ENCODE results near the gene MYL3.

Gene MYL3

DNA sequence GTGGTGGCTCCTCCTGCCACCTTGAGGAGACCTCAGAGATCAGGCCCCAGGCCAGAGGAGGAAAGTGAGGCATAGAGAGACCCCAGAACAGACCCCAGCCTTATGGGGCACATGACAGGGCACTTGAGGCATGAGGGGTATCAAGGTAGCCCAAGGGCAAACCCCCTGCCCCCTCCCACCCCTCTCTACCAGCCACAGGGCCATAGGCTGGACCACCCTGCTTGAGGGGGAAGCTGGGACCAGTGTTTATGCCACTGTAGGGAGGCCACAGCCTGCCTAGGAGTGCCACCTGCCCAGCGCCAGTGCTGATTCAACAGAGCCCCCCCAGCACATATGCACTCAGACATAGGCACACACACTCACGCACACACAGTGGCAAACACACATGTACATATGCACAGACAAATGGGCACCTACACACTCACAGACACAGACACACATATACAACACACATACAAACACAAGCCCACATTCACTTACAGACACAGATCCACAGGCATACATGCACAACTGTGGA lies 10.3 kb downstream of the MYL3 start:
- H3K9ac ChIP-seq: no peak overlapping the region
- no peak overlapping the region for H3K4me3 ChIP-seq (IDR thresholded peaks at IDR 0.05; ENCODE audit: insufficient read depth, low read depth, low read length)
- H3K36me3 ChIP-seq (ENCODE audit: insufficient read depth): no peaks in the 10 kb centered on the region
- H4K20me1 ChIP-seq (ENCODE audit: insufficient read depth): no peaks in the 10 kb centered on the region
- H3K27me3 ChIP-seq (ENCODE audit: insufficient read depth, low read depth): no peaks in the 10 kb centered on the region
- no peak overlapping the region for H3K4me2 ChIP-seq
- H3K4me1 ChIP-seq (ENCODE audit: low read depth, poor library complexity, severe bottlenecking): no peaks in the 10 kb centered on the region
- TF ChIP-seq, protein P1, sequence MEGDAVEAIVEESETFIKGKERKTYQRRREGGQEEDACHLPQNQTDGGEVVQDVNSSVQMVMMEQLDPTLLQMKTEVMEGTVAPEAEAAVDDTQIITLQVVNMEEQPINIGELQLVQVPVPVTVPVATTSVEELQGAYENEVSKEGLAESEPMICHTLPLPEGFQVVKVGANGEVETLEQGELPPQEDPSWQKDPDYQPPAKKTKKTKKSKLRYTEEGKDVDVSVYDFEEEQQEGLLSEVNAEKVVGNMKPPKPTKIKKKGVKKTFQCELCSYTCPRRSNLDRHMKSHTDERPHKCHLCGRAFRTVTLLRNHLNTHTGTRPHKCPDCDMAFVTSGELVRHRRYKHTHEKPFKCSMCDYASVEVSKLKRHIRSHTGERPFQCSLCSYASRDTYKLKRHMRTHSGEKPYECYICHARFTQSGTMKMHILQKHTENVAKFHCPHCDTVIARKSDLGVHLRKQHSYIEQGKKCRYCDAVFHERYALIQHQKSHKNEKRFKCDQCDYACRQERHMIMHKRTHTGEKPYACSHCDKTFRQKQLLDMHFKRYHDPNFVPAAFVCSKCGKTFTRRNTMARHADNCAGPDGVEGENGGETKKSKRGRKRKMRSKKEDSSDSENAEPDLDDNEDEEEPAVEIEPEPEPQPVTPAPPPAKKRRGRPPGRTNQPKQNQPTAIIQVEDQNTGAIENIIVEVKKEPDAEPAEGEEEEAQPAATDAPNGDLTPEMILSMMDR (conservative IDR thresholded peaks at IDR 0.05; ENCODE audit: low read depth, low read length): no peak
- H3K27ac ChIP-seq: no peak overlapping the region
- H3K79me2 ChIP-seq (ENCODE audit: insufficient read depth, low read depth): no peaks in the 10 kb centered on the region
- H2AFZ ChIP-seq (ENCODE audit: low read depth): no peak overlapping the region

DNA sequence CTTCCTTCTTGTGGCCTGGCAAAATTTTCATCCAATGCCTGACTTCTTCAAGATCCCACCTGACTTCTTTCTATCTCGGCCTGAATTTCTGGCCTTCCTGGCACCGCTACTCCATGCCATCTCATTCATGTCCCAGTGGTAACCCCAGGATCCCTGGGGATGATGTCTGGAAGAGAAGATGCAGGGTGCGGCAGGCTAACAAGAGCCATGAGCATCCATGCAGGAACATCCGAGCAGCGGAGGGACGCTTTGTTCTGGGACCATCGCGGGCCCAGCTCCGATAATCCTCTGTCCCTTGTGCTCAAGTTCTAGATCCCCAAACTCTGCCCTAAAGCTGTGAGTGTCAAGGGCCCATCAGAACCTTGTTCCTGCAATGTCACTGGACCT lies 10.9 kb downstream of the MYL3 start:
- Histone ChIP-seq H4K20me1 (ENCODE audit: insufficient read depth) (no peaks in the 10 kb centered on the region), H3K27ac (no peak overlapping the region), H3K4me2 (no peak overlapping the region), H3K9ac (no peak overlapping the region), H3K4me3 (IDR thresholded peaks at IDR 0.05; ENCODE audit: insufficient read depth, low read depth, low read length) (no peak overlapping the region), H3K36me3 (ENCODE audit: insufficient read depth) (no peaks in the 10 kb centered on the region), H3K4me1 (ENCODE audit: low read depth, poor library complexity, severe bottlenecking) (no peaks in the 10 kb centered on the region), H3K79me2 (ENCODE audit: insufficient read depth, low read depth) (no peaks in the 10 kb centered on the region), H2AFZ (ENCODE audit: low read depth) (no peak overlapping the region), H3K27me3 (ENCODE audit: insufficient read depth, low read depth) (no peaks in the 10 kb centered on the region)
- TF ChIP-seq, protein P1 (conservative IDR thresholded peaks at IDR 0.05; ENCODE audit: low read depth, low read length): no peak

DNA sequence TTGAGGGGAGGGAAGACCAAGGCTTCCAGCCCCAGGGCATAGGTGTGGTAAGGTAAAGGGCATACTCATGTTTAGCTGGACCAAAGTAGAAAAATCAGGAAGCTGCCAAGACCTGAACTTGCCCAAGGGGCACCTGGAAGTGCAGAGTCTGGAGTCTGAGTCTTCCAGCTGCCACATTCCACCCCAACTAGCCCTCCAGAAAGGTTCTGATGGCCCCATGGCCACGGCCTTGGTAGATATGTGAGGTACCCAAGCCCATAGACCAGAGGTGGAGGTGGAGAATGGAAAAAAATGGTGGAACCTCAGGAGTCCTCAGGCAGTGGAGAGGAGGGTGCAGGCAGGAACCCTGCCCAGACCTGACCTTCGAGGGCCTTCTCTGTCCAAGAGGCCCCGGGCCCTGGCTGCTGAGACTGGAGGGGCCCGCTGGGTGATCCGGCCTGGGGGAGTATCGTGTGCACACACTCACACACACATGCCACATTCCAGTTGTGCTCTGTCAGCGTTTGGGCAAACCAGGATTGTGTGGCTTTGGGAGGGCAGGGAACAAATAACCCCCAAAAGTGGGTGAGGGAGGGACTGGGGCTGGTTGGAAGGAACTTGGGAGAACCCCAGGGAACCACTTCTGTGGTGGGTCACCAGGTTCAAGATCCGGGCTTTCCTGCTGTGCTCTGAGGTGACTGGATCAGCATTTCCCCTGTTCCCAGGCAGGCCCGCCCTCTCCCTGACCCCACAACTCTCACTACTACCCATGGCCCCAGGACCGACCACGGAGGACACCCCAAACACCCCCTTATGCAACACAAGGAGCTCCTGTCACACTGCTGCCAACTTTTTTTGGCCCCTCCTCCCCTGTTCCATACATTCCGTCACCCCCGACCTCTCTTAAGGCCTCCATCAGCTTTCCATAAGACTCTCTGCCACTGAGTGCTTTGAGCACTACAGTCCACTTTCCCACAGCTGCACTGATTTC lies 11.6 kb downstream of the MYL3 start:
- no peaks in the 10 kb centered on the region for H3K27me3 ChIP-seq (ENCODE audit: insufficient read depth, low read depth)
- TF ChIP-seq, protein P1 (conservative IDR thresholded peaks at IDR 0.05; ENCODE audit: low read depth, low read length): no peak
- no peak overlapping the region for H3K27ac ChIP-seq
- H2AFZ ChIP-seq (ENCODE audit: low read depth): no peak overlapping the region
- no peaks in the 10 kb centered on the region for H4K20me1 ChIP-seq (ENCODE audit: insufficient read depth)
- H3K79me2 ChIP-seq (ENCODE audit: insufficient read depth, low read depth): no peaks in the 10 kb centered on the region
- no peak overlapping the region for H3K9ac ChIP-seq
- no peak overlapping the region for H3K4me3 ChIP-seq (IDR thresholded peaks at IDR 0.05; ENCODE audit: insufficient read depth, low read depth, low read length)
- no peaks in the 10 kb centered on the region for H3K4me1 ChIP-seq (ENCODE audit: low read depth, poor library complexity, severe bottlenecking)
- H3K36me3 ChIP-seq (ENCODE audit: insufficient read depth): no peaks in the 10 kb centered on the region
- H3K4me2 ChIP-seq: no peak overlapping the region

DNA sequence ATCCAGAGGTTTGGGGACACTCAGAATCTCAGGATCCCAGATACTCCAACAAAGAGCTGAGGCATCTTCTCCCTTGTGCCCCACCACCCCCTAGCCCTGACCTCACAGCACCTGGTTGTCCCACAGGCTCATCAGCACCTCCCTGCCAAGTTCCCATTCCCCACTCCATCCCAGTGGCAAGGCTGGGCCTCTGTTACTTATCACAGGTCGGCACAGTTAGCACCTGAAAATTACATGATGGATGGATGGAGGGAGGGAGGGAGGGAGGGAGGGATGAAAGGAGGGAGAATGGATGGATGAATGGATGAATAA lies 12.8 kb downstream of the MYL3 start:
- Histone ChIP-seq H3K27ac (no peak overlapping the region), H2AFZ (ENCODE audit: low read depth) (no peak overlapping the region), H3K4me3 (IDR thresholded peaks at IDR 0.05; ENCODE audit: insufficient read depth, low read depth, low read length) (no peak overlapping the region), H3K4me1 (ENCODE audit: low read depth, poor library complexity, severe bottlenecking) (no peaks in the 10 kb centered on the region), H4K20me1 (ENCODE audit: insufficient read depth) (no peaks in the 10 kb centered on the region), H3K9ac (no peak overlapping the region), H3K36me3 (ENCODE audit: insufficient read depth) (no peaks in the 10 kb centered on the region), H3K4me2 (no peak overlapping the region), H3K27me3 (ENCODE audit: insufficient read depth, low read depth) (no peaks in the 10 kb centered on the region), H3K79me2 (ENCODE audit: insufficient read depth, low read depth) (no peaks in the 10 kb centered on the region)
- TF ChIP-seq, protein P1 (conservative IDR thresholded peaks at IDR 0.05; ENCODE audit: low read depth, low read length): no peak

Data from KMS-11 (cell line).